RCC 7860 (cell line): ENCODE results near the gene TOMM7.
"Not testable (repeated sequence)": the region's sequence is repeated elsewhere in the genome, so short reads cannot be mapped to it uniquely, and the experiment has no call there.

Source experiments
- DNase-seq: peaks from one replicate; pipeline ENCODE4 v3.0.0-alpha.2; 2015; ENCODE audit warnings: low spot score
- FAIRE-seq: peaks from 2 replicates; lab custom pipeline; 2012; peaks lifted over from hg19 to GRCh38; lab: Jason Lieb, UNC

The TOMM7 gene

GRCh38 chr7:22854158-22855048 lies 31.8 kb upstream of the TOMM7 start:
- FAIRE-seq (no peak), DNase-seq (peak; percentile 70)

GRCh38 chr7:22853674-22854157 lies 31.1 kb upstream of the TOMM7 start:
- DNase-seq (no peak), FAIRE-seq (no peak)

DNA sequence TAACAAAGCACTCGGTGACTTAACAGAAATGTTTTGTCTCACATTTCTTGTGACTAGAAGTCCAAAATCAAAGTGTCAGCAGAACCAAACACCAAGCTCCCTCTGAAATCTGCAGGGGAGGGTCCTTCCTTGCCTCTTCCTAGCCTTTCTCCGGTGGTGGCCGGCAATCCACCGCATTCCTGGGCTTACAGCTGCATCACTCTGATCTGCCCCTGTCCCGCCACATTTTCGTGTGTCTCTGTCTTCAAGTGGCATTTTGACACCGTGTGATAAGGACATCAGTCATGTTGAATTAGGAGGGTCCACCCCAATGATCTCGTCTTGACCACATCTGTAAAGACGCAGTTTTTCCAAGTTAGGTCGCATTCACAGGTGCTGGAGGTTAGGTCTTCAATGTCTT lies 30.5 kb upstream of the TOMM7 start:
- DNase-seq = no peak

DNA sequence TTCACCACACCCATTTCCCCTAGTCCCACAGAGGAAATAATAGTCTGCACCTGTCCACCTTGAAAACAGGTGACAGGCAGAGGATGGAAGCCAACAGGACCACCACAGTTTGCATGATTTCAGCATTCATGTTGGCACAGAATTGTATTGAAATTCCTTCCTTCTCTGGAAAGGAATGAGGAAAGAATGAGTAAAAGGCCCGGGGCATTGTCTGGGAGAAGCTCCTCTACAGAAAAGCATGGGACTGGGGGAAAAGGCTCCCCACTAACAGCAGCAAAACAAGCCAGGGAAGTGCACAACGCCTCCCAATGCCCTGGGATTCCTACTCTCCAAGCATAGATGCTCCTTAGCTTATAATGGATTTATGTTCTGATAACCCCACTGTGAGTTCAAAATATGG lies 28.5 kb upstream of the TOMM7 start:
- FAIRE-seq = no peak
- no peak for DNase-seq

More for the DNA sequence above, 30.5 kb upstream of the TOMM7 start:
- no peak for FAIRE-seq

DNA sequence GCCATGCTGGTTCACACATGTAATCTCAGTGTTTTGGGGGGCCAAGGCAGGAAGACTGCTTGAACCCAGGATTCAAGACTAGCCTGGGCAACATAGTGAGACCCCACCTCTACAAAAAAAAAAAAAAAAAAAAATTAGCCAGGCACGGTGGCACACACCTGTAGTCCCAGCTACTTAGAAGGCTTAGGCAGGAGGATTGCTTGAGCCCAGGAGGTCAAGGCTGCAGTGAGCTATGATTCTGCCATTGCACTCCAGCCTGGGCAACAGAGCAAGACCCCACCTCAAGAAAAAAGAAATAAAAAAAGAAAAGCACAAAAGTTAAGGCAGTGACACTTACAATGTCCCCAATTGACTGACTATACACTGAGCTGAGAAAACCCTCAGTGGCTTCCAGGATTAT lies 27.7 kb upstream of the TOMM7 start:
- DNase-seq, FAIRE-seq: not testable (repeated sequence)

GRCh38 chr7:22849662-22850061 lies 27.0 kb upstream of the TOMM7 start:
- FAIRE-seq (no peak), DNase-seq (no peak)

- DNase-seq = no peak
- FAIRE-seq = no peak
Observed at GRCh38 chr7:22849172-22849571, 26.5 kb upstream of the TOMM7 start.

DNA sequence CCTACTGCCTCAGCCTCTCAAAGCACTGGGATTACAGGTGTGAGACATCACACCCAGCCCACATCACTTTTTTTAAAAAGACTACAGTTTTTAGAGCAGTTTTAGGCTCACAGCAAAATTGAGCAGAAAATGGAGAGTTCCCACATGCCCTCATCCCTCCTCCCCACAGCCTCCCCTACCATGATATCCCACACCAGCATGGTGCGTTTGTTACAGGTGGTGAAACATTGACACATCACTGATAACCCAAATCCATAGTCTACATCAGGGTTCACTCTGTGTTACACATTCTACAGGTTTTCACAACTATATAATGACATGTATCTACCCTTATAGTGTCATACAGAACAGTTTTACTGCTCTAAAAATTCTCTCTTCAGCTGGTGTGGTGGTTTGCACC lies 24.3 kb upstream of the TOMM7 start:
- FAIRE-seq (no peak), DNase-seq (no peak)

DNA sequence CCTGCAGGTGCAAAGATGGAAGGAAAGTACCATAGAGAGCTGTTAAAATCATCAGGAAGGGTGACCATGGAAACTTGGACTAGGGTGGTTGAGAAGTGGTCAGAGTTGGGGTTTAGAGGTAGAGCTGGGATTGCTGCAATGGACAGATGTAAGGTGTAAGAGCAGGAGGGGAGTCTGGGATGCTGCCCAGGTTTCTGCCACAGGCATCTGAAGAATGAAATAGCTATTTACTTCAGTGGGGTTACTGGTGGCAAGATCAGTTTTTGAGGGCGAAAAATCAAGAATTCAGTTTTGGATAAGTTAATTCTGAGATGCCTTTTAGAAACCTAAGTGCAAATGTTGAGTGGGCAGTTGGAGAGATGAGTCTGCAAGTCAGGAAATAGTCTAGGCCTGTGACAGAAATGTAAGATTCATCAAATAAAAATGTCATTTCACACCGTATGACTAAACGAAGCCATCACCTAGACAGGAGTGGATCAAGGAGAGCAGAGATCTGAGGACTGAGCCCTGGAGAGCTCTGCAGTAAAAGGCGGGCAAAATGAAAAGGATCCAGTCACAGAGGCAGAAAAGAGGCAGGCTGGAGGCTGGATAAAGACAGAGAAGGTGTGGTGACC lies 22.7 kb upstream of the TOMM7 start:
- no peak for FAIRE-seq
- peak; percentile 39 for DNase-seq

DNA sequence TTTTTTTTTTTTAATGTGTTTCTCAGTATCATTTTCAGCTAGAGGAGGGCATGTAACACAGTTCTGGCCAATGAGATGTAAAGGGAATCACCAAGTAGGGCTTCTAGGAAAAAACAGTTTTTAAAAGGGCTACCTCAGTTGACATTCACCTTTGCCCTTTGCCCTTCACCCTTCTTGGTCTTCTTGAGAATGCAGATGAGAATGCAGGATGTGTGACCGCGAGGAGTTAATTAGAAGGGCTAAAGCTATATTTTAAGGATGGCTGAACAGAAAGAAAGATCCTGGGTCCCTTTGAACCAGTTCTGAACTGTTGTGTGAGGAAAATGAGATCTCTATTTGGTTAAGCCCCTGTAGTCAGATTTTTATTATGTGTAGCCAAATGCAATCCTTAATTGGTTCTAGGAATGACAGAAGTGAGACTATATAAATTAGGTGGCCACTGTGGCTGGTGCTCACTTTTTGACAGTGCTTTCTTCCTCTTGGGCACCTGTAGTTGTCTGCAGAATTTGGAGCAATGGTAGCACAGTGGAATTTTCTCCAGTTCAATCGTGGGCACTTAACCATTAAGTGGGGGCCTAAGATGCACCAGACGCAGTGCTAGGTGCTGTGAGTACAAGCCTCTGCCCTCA lies 21.1 kb upstream of the TOMM7 start:
- no peak for FAIRE-seq
- no peak for DNase-seq

- no peak for DNase-seq
Observed at GRCh38 chr7:22842973-22843372, 20.3 kb upstream of the TOMM7 start.

DNA sequence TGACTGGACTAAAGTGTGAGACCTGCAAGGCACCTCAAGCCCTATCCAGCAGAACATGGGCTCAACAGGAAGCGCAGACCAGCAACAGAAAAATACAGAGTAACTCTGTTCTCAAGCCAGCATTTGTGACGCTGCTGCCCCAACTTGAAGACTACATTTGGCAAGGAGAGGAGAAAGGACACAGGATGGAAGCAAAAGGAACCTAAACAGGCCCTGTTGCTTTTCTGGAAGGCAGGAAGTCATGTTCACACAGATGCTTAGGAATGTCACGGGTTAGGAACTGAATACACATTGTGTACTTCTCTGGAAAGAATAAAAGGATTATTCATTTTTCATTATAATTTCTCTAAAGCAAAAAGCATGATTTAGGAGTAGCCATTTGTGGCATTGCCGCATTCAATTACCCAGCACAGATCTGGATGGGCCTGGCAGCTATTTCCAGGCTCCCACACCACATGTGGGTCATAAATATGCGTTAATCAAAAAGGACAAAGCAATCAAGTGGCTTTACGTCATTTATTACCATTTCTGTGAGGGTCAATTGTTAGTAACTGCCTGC lies 19.8 kb upstream of the TOMM7 start:
- no peak for DNase-seq

More at GRCh38 chr7:22842973-22843372, 20.3 kb upstream of the TOMM7 start:
- no peak for FAIRE-seq

GRCh38 chr7:22841954-22842353 lies 19.3 kb upstream of the TOMM7 start:
- no peak for DNase-seq
- no peak for FAIRE-seq

More for the DNA sequence above, 19.8 kb upstream of the TOMM7 start:
- FAIRE-seq = no peak

- FAIRE-seq = no peak
Observed at GRCh38 chr7:22837308-22837707, 14.7 kb upstream of the TOMM7 start.

GRCh38 chr7:22836506-22836905 lies 13.9 kb upstream of the TOMM7 start:
- not testable (repeated sequence) for FAIRE-seq, DNase-seq

More at GRCh38 chr7:22837308-22837707, 14.7 kb upstream of the TOMM7 start:
- DNase-seq = no peak

GRCh38 chr7:22833957-22834356 lies 11.3 kb upstream of the TOMM7 start:
- DNase-seq (no peak), FAIRE-seq (no peak)

DNA sequence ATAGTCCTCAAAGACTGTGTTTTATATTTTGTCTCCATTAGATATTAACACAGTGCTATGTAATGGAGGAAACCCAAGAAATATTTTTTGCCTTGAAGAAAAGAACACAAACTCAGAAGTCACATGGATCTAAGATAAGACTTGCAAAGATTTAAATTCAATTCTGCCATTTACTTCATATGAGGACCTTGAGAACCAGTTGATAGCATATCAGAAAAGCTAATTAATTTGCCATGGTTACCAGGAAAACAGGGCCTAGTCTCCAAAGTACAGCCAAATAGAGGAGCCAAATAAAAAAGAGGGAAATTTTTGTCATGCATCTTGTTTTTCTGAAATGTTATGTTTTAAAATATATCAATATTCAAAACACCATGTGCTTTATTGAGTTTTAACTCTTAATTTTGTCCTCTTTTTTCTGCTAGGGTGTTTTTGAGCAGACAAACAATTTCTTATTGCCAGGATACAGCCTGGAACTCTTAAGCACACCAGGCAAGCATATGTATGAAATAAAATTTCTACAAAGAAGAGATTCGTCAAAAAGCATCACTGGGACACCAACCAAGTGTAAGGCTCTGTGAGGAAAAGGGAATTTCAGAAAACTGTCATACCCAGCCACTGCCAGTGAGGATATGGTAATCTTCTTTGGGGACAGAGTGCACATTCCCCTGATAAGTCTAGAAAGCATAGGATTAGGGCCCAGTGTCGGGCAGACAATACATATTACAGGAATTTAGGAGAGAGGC lies 10.6 kb upstream of the TOMM7 start:
- FAIRE-seq = no peak

DNA sequence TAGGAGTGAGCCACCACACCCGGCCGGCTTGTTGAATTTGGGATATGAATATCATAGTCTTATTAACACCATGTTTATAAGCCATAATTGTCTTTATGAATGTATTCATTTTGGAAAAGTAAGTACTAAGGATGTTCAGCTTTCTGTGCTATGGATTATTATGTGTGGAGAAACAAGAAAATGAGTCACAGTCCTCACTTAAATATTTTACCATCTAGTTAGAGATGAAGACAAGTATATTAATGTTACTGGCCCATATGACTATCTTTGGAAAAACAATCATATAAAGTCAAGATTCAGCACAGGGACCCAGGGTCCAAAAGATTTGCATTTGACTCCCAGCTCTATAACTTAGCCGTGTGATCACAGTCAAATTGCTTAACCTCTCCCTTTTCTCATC lies 9.8 kb upstream of the TOMM7 start:
- FAIRE-seq (no peak), DNase-seq (no peak)

More for the DNA sequence above, 10.6 kb upstream of the TOMM7 start:
- DNase-seq = no peak

DNA sequence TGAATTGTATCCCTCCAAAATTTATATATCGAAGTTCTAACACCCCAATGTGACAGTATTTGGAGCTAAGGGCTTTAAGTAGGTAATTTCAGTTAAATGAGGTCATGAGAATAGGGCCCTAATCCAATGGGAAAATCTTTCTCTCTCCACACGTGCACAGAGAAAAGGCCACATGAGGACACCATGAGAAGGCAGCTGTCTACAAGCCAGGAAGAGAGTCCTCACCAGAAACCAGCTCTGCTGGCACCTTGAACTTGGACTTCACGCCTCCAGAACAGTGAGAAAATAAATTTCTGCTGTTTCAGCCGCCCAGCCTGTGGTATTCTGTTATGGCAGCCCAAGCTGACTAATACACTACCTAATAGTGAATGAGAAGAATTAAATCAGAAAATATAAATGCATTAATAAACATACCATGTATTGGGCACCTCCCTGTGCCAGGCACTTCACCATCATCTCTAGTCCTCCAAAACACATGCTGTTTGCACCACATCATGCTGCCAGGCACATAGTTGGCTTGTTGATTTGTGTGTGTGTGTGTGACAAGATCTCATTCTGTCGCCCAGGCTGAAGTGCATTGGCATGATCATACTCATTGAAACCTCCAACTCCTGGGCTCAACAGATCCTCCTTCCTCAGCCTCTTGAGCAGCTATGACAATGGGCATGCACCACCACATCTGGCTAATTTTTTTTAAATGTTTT lies 9.1 kb upstream of the TOMM7 start:
- DNase-seq = no peak
- no peak for FAIRE-seq

DNA sequence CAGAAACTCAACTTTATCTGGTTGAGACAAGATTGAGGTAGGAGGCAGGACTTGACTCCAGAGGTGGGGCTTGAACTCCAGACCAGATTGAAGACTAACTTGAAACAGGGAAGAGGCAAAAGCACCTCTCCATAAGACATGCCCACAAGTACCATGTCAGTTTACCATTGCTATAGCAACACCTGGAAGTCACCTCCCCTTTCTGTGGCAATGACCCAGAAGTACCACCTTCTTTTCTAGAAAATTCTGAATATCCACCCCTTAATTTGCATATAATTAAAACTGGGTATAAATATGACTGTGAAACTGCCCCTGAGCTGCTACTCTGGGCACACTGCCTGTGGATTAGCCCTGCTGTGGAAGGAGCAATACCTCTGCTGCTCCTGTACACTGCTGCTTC lies 4.9 kb upstream of the TOMM7 start:
- FAIRE-seq (no peak), DNase-seq (no peak)
